Fibroblast of lung (primary cell): ENCODE results near the gene WNT11. TPM values are rescaled to one million over a fixed set of nuclear protein-coding genes. Genes with fewer than 3 reads are reported as not detected.
A peak's percentile ranks its signal among the peaks of the same experiment; 100 is the strongest.

Experiments used
- DNase-seq, 2 donors: peaks; one replicate each; pipeline versions ENCODE4 v3.0.0 to v3.0.0-alpha.2; 2010; ENCODE audit warnings: low read depth in 2 of 2
- H2AFZ ChIP-seq: 2 replicates; pipeline ENCODE4 v1.5.1; 2012; ENCODE audit warnings: low read length, control low read depth, inconsistent platforms
- H3K27ac ChIP-seq: 2 replicates; pipeline ENCODE4 v1.5.1; 2011; ENCODE audit warnings: low read length, control low read depth; ENCODE audit not compliant: insufficient read depth
- H3K27me3 ChIP-seq: 2 replicates; pipeline ENCODE4 v1.5.1; 2011; ENCODE audit warnings: mild to moderate bottlenecking, low read length; ENCODE audit not compliant: control insufficient read depth, insufficient read depth
- H3K36me3 ChIP-seq: 2 replicates; pipeline ENCODE4 v1.5.1; 2011; ENCODE audit warnings: low read length; ENCODE audit not compliant: control insufficient read depth, insufficient read depth
- H3K4me1 ChIP-seq: 2 replicates; pipeline ENCODE4 v1.5.1; 2011; ENCODE audit warnings: low read length; ENCODE audit not compliant: control insufficient read depth, insufficient read depth; ENCODE audit errors: extremely low read depth
- H3K4me2 ChIP-seq: 2 replicates; pipeline ENCODE4 v1.5.1; 2011; ENCODE audit warnings: low read length, control low read depth; ENCODE audit not compliant: insufficient read depth; ENCODE audit errors: extremely low read depth
- H3K4me3 ChIP-seq, 4 experiments: fragments of 200-600 bp in 1 of 4; sonication (generic) in 1 of 4; replicated peaks in 1 of 4; 2 replicates each; pipeline ENCODE4 v1.5.1; 2011 to 2016; ENCODE audit warnings: low read length in 4 of 4, low read depth in 3 of 4, mild to moderate bottlenecking in 3 of 4, control low read depth in 2 of 4, inconsistent platforms in 1 of 4, mixed read lengths in 1 of 4; ENCODE audit not compliant: insufficient read depth in 1 of 4; ENCODE audit errors: control extremely low read depth in 1 of 4
- H3K79me2 ChIP-seq: 2 replicates; pipeline ENCODE4 v1.5.1; 2012; ENCODE audit warnings: mild to moderate bottlenecking, low read length, inconsistent platforms; ENCODE audit not compliant: control insufficient read depth, insufficient read depth
- H3K9ac ChIP-seq: 2 replicates; pipeline ENCODE4 v1.5.1; 2011; ENCODE audit warnings: mild to moderate bottlenecking, low read length, control low read depth; ENCODE audit not compliant: insufficient read depth
- H3K9me3 ChIP-seq: 2 replicates; pipeline ENCODE4 v1.5.1; 2012; ENCODE audit warnings: low read depth, low read length; ENCODE audit not compliant: control insufficient read depth, insufficient read depth
- H4K20me1 ChIP-seq: 2 replicates; pipeline ENCODE4 v1.5.1; 2011; ENCODE audit warnings: low read length; ENCODE audit not compliant: control insufficient read depth, insufficient read depth; ENCODE audit errors: extremely low read depth
- EZH2 ChIP-seq: IDR thresholded peaks from 2 replicates; pipeline ENCODE4 v1.5.1; 2012; ENCODE audit warnings: low read length, control low read depth, mild to moderate bottlenecking; ENCODE audit errors: missing control alignments
- polyA plus RNA-seq, 2 donors: library from polyadenylated mRNA; depleted of rRNA in 1 of 2; stranded (reverse) in 1 of 2; unstranded in 1 of 2; fragments of >200 nt; gene quantifications; 2 replicates each; pipeline ENCODE4 v1.2.1, GENCODE V29; 2011 to 2012; ENCODE audit warnings: missing spikeins in 1 of 2
- total RNA-seq: library from RNA; depleted of rRNA; stranded (reverse); fragments of >200 nt; gene quantifications from 2 replicates; pipeline ENCODE4 v1.2.1, GENCODE V29; 2014
- TF ChIP-seq, protein P1 (sequence below), 2 donors: IDR thresholded peaks in 1 of 2; conservative IDR thresholded peaks in 1 of 2; 1 replicate in 1 of 2; 2 replicates in 1 of 2; pipeline ENCODE4 v1.5.1; 2011 to 2012; ENCODE audit warnings: low read length in 2 of 2, control low read depth in 1 of 2, inconsistent platforms in 1 of 2, low read depth in 1 of 2, mild to moderate bottlenecking in 1 of 2

Gene WNT11
- total and polyA plus RNA-seq, 2 donors (not counting 1 experiment from before 2014, with no cell fraction given): 0.07 to 0.33 TPM

DNA sequence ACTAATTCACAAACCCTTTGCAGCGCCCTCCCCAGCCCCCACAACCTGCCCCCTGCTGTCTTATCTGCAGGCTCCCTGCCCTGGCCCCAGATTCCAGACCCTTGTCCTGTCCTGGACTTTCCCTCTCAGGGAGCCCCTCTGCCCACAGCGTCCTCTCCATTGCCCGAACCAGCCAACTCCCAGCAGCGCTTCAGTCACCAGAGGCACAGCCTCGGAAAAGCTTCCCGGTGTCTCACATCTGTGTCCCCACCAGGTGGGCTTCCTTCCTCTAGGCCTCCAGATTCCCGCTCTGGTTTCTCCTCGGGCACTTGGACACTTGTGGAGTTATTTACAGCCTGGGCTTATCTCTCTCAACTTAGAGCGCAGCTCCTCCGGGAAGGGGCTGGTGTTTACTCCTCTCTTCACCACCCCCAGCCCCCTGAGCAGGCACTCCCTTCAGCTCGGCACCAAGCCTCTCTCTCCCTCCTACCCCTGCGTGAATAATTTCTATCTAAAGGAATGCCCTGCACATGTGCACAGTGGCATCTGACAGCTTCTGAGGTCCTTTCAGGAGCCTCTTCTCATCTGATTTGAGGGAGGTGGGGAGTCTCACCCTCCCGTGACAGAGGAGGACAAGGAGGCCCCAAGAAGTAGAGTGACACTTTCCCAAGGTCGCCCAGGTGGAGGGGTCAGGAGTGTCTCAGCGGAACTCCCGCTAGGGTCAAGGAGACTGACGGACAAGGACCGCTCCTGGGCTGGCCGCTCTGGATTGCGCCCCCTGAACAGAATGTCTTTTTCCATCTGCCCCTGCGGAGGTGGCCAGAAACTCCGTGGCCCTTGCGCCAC lies 838 bp downstream of the WNT11 start:
- Histone ChIP-seq H3K9me3 (no peaks in the 10 kb centered on the region), H3K4me1 (peaks cover 7% of the 10 kb centered on the region), H2AFZ (no peak overlapping the region), H3K4me2 (peak overlapping the region; percentile 58), H3K27me3 (peaks cover 36% of the 10 kb centered on the region), H3K4me3 (no peak overlapping the region), H3K79me2 (no peaks in the 10 kb centered on the region), H3K27ac (no peak overlapping the region), H4K20me1 (no peaks in the 10 kb centered on the region), H3K9ac (no peak overlapping the region), H3K36me3 (no peaks in the 10 kb centered on the region)
- TF ChIP-seq, protein P1, sequence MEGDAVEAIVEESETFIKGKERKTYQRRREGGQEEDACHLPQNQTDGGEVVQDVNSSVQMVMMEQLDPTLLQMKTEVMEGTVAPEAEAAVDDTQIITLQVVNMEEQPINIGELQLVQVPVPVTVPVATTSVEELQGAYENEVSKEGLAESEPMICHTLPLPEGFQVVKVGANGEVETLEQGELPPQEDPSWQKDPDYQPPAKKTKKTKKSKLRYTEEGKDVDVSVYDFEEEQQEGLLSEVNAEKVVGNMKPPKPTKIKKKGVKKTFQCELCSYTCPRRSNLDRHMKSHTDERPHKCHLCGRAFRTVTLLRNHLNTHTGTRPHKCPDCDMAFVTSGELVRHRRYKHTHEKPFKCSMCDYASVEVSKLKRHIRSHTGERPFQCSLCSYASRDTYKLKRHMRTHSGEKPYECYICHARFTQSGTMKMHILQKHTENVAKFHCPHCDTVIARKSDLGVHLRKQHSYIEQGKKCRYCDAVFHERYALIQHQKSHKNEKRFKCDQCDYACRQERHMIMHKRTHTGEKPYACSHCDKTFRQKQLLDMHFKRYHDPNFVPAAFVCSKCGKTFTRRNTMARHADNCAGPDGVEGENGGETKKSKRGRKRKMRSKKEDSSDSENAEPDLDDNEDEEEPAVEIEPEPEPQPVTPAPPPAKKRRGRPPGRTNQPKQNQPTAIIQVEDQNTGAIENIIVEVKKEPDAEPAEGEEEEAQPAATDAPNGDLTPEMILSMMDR (conservative IDR thresholded peaks at IDR 0.05 in 1 of 2, IDR thresholded peaks at IDR 0.05 in 1 of 2; ENCODE audit: low read depth in 1 of 2, low read length in 2 of 2): no peak
- TF ChIP-seq EZH2: peak; percentile 92
- no peak for DNase-seq

DNA sequence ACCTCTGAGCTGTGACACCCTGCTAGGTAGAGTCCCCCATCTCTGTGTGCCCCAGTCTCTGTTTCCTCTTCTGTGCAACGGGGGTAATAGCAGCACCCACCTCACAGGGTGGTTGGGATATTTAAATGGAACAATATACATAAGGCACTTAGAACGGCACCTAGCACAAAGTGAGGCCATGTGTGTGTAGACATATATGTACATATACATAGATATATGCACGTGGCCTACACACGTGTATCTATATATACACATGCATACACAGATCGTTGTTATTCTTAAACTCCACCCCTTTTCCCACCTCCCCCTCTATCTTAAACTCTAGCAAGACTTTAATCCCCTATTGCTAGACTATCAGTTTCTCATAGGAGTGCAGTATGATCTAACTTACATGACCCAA lies 2.4 kb downstream of the WNT11 start:
- Histone ChIP-seq H3K9ac (no peak overlapping the region), H3K27me3 (peaks cover 26% of the 10 kb centered on the region)

DNA sequence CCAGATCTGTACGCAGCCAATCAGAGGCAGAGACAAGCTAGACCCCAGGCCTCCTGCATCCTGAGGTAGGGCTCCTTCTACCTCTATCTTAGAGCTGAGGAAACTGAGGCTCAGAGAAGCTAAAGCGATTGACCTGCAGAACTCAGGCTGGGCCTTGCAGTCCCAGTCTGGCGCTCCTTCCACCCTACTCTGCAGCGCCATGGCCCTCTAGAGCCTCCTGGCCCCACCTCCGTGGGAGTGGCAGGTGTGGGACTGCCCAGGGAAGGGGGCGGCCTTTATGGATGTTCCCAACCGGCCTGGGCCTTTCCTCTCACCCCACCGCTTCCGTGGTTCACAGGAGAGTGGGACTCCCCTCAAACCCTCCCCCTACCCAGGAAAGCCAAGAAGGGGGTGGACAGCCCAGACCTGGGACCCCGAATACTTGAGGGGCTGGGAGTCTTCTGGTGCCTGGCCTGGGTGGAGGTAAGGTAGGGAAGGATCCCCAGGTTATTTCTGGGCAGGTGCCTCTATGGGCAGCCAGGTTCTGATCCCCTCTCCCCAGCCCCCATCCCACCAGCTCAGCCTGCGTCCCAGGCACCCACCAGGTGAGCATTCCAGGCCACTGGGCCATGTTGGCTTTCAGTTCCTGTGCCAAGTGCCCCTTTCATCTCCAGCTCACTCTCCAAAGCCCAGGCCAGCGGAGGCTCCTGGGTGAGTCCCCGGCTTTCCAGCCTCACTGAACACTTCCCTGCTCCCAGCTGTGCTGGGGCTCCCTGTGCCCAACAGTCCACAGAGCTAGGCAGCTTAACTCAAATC lies 3.0 kb downstream of the WNT11 start:
- Histone ChIP-seq H3K4me2 (no peak overlapping the region), H4K20me1 (no peaks in the 10 kb centered on the region), H3K27ac (no peak overlapping the region), H3K79me2 (no peaks in the 10 kb centered on the region), H3K4me3 (no peak overlapping the region), H3K27me3 (peaks cover 26% of the 10 kb centered on the region), H2AFZ (no peak overlapping the region), H3K36me3 (no peaks in the 10 kb centered on the region), H3K9me3 (no peaks in the 10 kb centered on the region), H3K4me1 (peaks cover 7% of the 10 kb centered on the region), H3K9ac (no peak overlapping the region)
- no peak for DNase-seq
- no peak for TF ChIP-seq EZH2
- TF ChIP-seq, protein P1 (conservative IDR thresholded peaks at IDR 0.05 in 1 of 2, IDR thresholded peaks at IDR 0.05 in 1 of 2; ENCODE audit: low read depth in 1 of 2, low read length in 2 of 2): no peak

More for the DNA sequence above, 2.4 kb downstream of the WNT11 start:
- no peak overlapping the region for H3K27ac ChIP-seq
- no peak for DNase-seq
- no peaks in the 10 kb centered on the region for H3K79me2 ChIP-seq
- no peak overlapping the region for H3K4me3 ChIP-seq
- H4K20me1 ChIP-seq: no peaks in the 10 kb centered on the region
- H2AFZ ChIP-seq: no peak overlapping the region
- H3K4me2 ChIP-seq: no peak overlapping the region
- TF ChIP-seq EZH2: no peak
- H3K36me3 ChIP-seq: no peaks in the 10 kb centered on the region
- H3K4me1 ChIP-seq: peaks cover 7% of the 10 kb centered on the region
- no peaks in the 10 kb centered on the region for H3K9me3 ChIP-seq
